ENCODE measurements around the gene ADGRG4.

The ADGRG4 gene

DNA sequence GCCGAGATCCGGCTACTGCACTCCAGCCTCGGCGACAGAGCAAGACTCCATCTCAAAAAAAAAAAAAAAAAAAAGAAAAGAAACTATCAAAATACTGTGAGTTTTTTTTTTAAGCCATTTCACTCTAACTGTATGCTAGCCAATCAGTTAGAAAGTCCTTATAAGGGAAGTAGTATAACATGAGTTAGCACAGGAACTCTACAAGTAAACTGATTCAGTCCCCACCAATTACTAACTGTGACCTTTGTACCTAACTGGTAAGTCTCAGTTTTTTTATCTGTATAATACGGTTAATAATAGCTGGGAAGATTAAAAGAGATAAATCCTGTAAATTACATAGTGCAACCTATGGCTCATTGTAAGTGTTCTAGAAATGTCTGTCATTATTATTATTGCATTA is 151.9 kb downstream of the ADGRG4 start:
- Mint-ChIP-seq H3K36me3 (ENCODE audit: low read depth) (no peaks in the 10 kb centered on the region), H3K27ac (no peak overlapping the region), H3K4me1 (ENCODE audit: low read depth) (no peaks in the 10 kb centered on the region), H3K27me3 (no peaks in the 10 kb centered on the region), H3K9me3 (no peaks in the 10 kb centered on the region), H3K4me3 (no peak overlapping the region)

DNA sequence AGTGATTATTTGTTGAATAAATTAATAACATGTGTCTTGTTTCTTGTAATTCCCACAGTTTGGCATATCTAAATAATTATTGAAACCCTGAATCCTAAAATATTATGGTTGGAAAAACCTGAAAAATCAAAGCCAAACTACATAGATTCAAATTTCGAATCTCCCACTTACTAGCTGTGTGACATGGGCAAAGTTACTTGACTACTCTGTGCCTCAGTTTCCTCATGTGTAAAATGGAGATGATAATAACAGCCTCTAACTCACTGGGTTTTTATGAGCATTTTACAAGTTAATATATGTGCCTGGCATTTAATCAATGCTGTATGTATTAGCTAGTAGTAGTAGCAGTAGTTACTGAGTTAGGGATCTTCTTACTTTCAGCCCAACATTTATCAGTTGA is 152.4 kb downstream of the ADGRG4 start:
- Mint-ChIP-seq H3K9me3 (no peaks in the 10 kb centered on the region), H3K4me1 (ENCODE audit: low read depth) (no peaks in the 10 kb centered on the region), H3K27me3 (no peaks in the 10 kb centered on the region), H3K27ac (no peak overlapping the region), H3K4me3 (no peak overlapping the region), H3K36me3 (ENCODE audit: low read depth) (no peaks in the 10 kb centered on the region)

DNA sequence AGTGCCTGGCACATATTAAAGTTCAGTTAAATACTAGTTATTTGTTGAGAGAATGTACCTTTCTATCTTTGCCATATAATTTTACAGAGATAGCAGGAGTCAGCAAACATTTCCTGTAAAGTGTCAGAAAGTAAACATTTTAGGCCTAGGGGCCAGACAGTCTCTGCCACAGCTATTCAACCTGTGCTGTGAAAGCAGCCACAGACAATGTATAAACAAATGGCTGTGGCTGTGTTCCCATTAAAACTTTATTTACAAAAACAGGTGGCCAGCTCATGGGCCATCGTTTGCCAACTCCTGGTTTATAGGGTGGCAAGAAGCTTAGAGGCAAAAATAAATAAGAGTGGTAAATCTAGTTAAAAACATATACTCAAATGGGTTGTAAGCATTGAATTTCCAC is 153.0 kb downstream of the ADGRG4 start:
- Mint-ChIP-seq H3K9me3 (no peaks in the 10 kb centered on the region), H3K4me1 (ENCODE audit: low read depth) (no peaks in the 10 kb centered on the region), H3K36me3 (ENCODE audit: low read depth) (no peaks in the 10 kb centered on the region), H3K27me3 (no peaks in the 10 kb centered on the region), H3K27ac (no peak overlapping the region), H3K4me3 (no peak overlapping the region)

DNA sequence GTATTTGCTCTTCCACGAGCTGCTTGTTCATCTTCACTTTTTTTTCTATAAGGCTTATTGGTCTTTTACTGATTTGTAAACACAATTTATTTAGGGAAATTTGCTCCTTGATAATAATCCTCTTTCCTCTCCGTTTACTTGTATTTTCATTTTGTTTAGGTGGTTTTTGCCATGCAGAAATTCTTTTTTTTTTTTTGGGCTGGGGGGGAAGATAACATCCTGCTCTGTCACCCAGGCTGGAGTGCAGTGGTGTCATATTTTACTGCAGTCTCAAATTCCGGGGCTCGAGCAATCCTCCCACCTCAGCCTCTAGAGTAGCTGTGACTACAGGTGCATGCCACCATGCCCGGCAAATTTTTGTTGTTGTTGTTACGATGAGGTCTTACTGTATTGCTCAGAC is 155.4 kb downstream of the ADGRG4 start:
- Mint-ChIP-seq H3K27me3 (no peaks in the 10 kb centered on the region), H3K36me3 (ENCODE audit: low read depth) (no peaks in the 10 kb centered on the region), H3K4me3 (no peak overlapping the region), H3K27ac (no peak overlapping the region), H3K9me3 (no peaks in the 10 kb centered on the region), H3K4me1 (ENCODE audit: low read depth) (no peaks in the 10 kb centered on the region)

DNA sequence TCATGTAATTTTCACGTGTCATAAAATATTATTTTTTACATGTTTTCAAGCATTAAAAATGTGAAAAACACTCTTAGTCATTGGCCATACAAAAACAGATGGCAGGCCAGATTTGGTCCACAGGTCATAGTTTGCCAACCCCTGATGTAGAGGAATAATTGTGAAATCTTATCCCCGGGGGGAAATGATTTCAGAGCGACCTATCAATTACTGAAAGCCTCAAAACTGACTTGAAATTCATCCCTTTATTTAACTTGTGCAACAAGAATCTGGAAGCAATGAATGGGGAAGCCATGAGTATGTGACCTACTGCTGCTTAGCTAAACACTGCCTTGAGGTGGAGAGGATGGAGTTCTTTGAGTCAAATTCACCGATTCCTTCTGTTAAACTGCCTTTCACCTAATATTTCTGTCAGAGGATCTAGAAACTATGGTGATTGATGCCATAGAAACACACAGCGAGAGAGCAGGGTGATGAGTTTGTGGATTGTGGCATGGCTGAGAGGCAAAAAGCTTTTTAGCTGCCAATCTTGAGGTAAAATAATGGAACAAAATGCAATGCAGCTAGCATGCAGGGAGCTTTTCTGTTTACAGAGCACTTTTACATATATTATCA is 156.6 kb downstream of the ADGRG4 start:
- Mint-ChIP-seq H3K4me3 (no peak overlapping the region), H3K4me1 (ENCODE audit: low read depth) (no peaks in the 10 kb centered on the region), H3K27ac (no peak overlapping the region), H3K27me3 (no peaks in the 10 kb centered on the region), H3K36me3 (ENCODE audit: low read depth) (no peaks in the 10 kb centered on the region), H3K9me3 (no peaks in the 10 kb centered on the region)

DNA sequence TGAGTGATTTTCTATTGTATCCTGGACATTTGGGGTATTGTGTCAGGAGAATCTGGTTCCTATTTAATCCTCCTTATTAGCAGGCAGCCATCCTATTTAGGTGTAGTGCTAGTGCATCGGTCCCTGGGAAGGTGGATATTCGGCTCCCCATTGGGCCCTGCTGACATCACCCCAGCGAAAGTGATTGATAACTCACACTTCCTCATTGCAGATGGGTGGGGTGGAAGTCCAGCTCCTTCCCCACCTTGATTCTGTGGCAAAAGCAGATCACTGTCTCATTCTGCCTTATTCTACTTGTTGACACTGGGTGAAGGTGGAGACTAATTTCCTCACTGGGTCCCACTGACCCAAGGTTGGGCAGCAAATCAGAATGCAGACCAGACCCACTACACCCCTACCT is 163.8 kb downstream of the ADGRG4 start:
- Mint-ChIP-seq H3K4me1 (ENCODE audit: low read depth) (no peaks in the 10 kb centered on the region), H3K4me3 (no peak overlapping the region), H3K36me3 (ENCODE audit: low read depth) (no peaks in the 10 kb centered on the region), H3K9me3 (no peaks in the 10 kb centered on the region), H3K27ac (no peak overlapping the region), H3K27me3 (no peaks in the 10 kb centered on the region)
